ENCODE measurements around the gene NRTN.

The NRTN gene

GRCh38 chr19:5786593-5787408 is 18.1 kb upstream of the NRTN start:
- H3K36me3 Mint-ChIP-seq, result peaks cover 19% of the 10 kb centered on the region

GRCh38 chr19:5787409-5788182 is 17.3 kb upstream of the NRTN start:
- Mint-ChIP-seq H3K9me3 (no peaks in the 10 kb centered on the region), H3K27me3 (no peaks in the 10 kb centered on the region), H3K27ac (no peak overlapping the region), H3K4me3 (no peak overlapping the region), H3K4me1 (peaks cover 11% of the 10 kb centered on the region), H3K36me3 (peaks cover 19% of the 10 kb centered on the region)

More at GRCh38 chr19:5786593-5787408, 18.1 kb upstream of the NRTN start:
- Mint-ChIP-seq H3K9me3 (no peaks in the 10 kb centered on the region), H3K27ac (no peak overlapping the region), H3K27me3 (no peaks in the 10 kb centered on the region), H3K4me1 (peaks cover 11% of the 10 kb centered on the region), H3K4me3 (no peak overlapping the region)

GRCh38 chr19:5788422-5788821 is 16.4 kb upstream of the NRTN start:
- H3K9me3 Mint-ChIP-seq, result no peaks in the 10 kb centered on the region
- H3K4me1 Mint-ChIP-seq, result peaks cover 11% of the 10 kb centered on the region
- H3K4me3 Mint-ChIP-seq, result no peak overlapping the region
- H3K27ac Mint-ChIP-seq, result peak overlapping the region; percentile 31
- no peaks in the 10 kb centered on the region for H3K27me3 Mint-ChIP-seq
- H3K36me3 Mint-ChIP-seq, result peaks cover 19% of the 10 kb centered on the region

GRCh38 chr19:5789351-5789761 is 15.5 kb upstream of the NRTN start:
- Mint-ChIP-seq H3K27ac (no peak overlapping the region), H3K9me3 (no peaks in the 10 kb centered on the region), H3K36me3 (peaks cover 15% of the 10 kb centered on the region), H3K27me3 (no peaks in the 10 kb centered on the region), H3K4me3 (peak overlapping the region; percentile 97), H3K4me1 (peaks cover 11% of the 10 kb centered on the region)

GRCh38 chr19:5789886-5790558 is 14.8 kb upstream of the NRTN start:
- Mint-ChIP-seq H3K9me3 (no peaks in the 10 kb centered on the region), H3K36me3 (peaks cover 15% of the 10 kb centered on the region), H3K4me3 (peak overlapping the region; percentile 97), H3K27ac (peak overlapping the region; percentile 100), H3K27me3 (no peaks in the 10 kb centered on the region), H3K4me1 (peaks cover 11% of the 10 kb centered on the region)

- peak within 1 kb of the TSS; percentile 97 for H3K4me3 Mint-ChIP-seq
- H3K27ac Mint-ChIP-seq, result peak within 1 kb of the TSS; percentile 100
- peaks cover 11% of the 10 kb centered on the region for H3K4me1 Mint-ChIP-seq
- H3K9me3 Mint-ChIP-seq, result no peaks in the 10 kb centered on the region
- H3K27me3 Mint-ChIP-seq, result no peaks in the 10 kb centered on the region
- peaks cover 15% of the 10 kb centered on the region for H3K36me3 Mint-ChIP-seq
Measured at GRCh38 chr19:5790559-5791520, 14.0 kb upstream of the NRTN start, which contains the start of gene DUS3L. Gene DUS3L, minus strand, starts transcription at chr19:5791163. Its CDS starts 22 bp downstream, at chr19:5791141.

GRCh38 chr19:5792224-5792623 is 12.6 kb upstream of the NRTN start:
- H3K36me3 Mint-ChIP-seq, result peaks cover 11% of the 10 kb centered on the region
- H3K4me1 Mint-ChIP-seq, result peaks cover 11% of the 10 kb centered on the region
- H3K27me3 Mint-ChIP-seq, result no peaks in the 10 kb centered on the region
- no peaks in the 10 kb centered on the region for H3K9me3 Mint-ChIP-seq
- peak overlapping the region; percentile 35 for H3K27ac Mint-ChIP-seq
- no peak overlapping the region for H3K4me3 Mint-ChIP-seq

GRCh38 chr19:5793188-5793587 is 11.7 kb upstream of the NRTN start:
- H3K27ac Mint-ChIP-seq, result peak overlapping the region; percentile 23
- H3K36me3 Mint-ChIP-seq, result peaks cover 10% of the 10 kb centered on the region
- no peaks in the 10 kb centered on the region for H3K9me3 Mint-ChIP-seq
- no peak overlapping the region for H3K4me3 Mint-ChIP-seq
- H3K4me1 Mint-ChIP-seq, result peaks cover 11% of the 10 kb centered on the region
- no peaks in the 10 kb centered on the region for H3K27me3 Mint-ChIP-seq

- H3K4me1 Mint-ChIP-seq, result peaks cover 5% of the 10 kb centered on the region
- H3K27me3 Mint-ChIP-seq, result peaks cover 2% of the 10 kb centered on the region
- H3K27ac Mint-ChIP-seq, result no peak overlapping the region
- H3K4me3 Mint-ChIP-seq, result no peak overlapping the region
- H3K36me3 Mint-ChIP-seq, result peaks cover 1% of the 10 kb centered on the region
- no peaks in the 10 kb centered on the region for H3K9me3 Mint-ChIP-seq
Measured at GRCh38 chr19:5795382-5795919, 9.4 kb upstream of the NRTN start.

- H3K27me3 Mint-ChIP-seq, result peaks cover 5% of the 10 kb centered on the region
Measured at GRCh38 chr19:5798244-5798643, 6.6 kb upstream of the NRTN start.

GRCh38 chr19:5799247-5800241 is 5.3 kb upstream of the NRTN start:
- Mint-ChIP-seq H3K9me3 (no peaks in the 10 kb centered on the region), H3K27ac (no peak overlapping the region), H3K36me3 (no peaks in the 10 kb centered on the region), H3K4me3 (no peak overlapping the region), H3K4me1 (peaks cover 18% of the 10 kb centered on the region), H3K27me3 (peaks cover 5% of the 10 kb centered on the region)

More at GRCh38 chr19:5798244-5798643, 6.6 kb upstream of the NRTN start:
- no peak overlapping the region for H3K27ac Mint-ChIP-seq
- H3K4me3 Mint-ChIP-seq, result no peak overlapping the region
- no peaks in the 10 kb centered on the region for H3K9me3 Mint-ChIP-seq
- no peaks in the 10 kb centered on the region for H3K36me3 Mint-ChIP-seq
- peaks cover 6% of the 10 kb centered on the region for H3K4me1 Mint-ChIP-seq

GRCh38 chr19:5800361-5801270 is 4.3 kb upstream of the NRTN start:
- Mint-ChIP-seq H3K27me3 (peaks cover 5% of the 10 kb centered on the region), H3K27ac (no peak overlapping the region), H3K4me3 (no peak overlapping the region)

More at GRCh38 chr19:5800361-5801270, 4.3 kb upstream of the NRTN start:
- no peaks in the 10 kb centered on the region for H3K36me3 Mint-ChIP-seq
- no peaks in the 10 kb centered on the region for H3K9me3 Mint-ChIP-seq
- peaks cover 18% of the 10 kb centered on the region for H3K4me1 Mint-ChIP-seq

Data from activated naive CD4-positive, alpha-beta T cell treated with anti-CD3 and anti-CD28 coated beads, Interleukin-2, amount 50 U/mL, for 24 hours (primary cell).